ENCODE measurements around the gene MRPL52.

DNA sequence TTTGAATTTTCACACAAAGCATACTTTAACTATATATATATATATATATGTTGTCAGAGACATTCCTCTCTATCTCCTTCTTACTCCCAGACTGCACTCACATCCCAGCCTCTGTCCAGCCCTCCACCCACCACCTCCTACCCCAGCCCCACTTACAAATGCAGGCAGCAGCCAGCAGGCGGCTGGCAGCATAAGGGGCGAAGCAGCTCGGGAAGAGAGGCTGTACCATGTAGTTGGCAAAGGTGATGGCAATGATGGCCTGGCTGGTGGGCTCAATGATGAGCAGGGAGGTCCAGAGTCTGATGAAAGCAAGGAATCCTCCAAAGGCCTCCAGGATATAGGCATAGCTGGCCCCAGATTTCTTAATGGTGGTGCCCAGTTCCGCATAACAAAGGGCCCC is 16.9 kb upstream of the MRPL52 start:
- TF ChIP-seq CTCF (IDR thresholded peaks at IDR 0.05; ENCODE audit: low read depth, low read length) (no peak), MYC (IDR thresholded peaks at IDR 0.05; ENCODE audit: low read depth, low read length) (no peak), POLR2A (IDR thresholded peaks at IDR 0.05; ENCODE audit: extremely low read depth, insufficient read length) (no peak)
- TF ChIP-seq, protein P1, sequence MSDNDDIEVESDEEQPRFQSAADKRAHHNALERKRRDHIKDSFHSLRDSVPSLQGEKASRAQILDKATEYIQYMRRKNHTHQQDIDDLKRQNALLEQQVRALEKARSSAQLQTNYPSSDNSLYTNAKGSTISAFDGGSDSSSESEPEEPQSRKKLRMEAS (IDR thresholded peaks at IDR 0.05; ENCODE audit: low read depth, low read length): no peak
